Measurements from ENCODE around the gene SLC35G4. TPM values are rescaled to one million over a fixed set of nuclear protein-coding genes. Genes with fewer than 3 reads are reported as not detected.

Gene SLC35G4
- polyA plus RNA-seq, 1 donor from 2014 or later: not detected

DNA sequence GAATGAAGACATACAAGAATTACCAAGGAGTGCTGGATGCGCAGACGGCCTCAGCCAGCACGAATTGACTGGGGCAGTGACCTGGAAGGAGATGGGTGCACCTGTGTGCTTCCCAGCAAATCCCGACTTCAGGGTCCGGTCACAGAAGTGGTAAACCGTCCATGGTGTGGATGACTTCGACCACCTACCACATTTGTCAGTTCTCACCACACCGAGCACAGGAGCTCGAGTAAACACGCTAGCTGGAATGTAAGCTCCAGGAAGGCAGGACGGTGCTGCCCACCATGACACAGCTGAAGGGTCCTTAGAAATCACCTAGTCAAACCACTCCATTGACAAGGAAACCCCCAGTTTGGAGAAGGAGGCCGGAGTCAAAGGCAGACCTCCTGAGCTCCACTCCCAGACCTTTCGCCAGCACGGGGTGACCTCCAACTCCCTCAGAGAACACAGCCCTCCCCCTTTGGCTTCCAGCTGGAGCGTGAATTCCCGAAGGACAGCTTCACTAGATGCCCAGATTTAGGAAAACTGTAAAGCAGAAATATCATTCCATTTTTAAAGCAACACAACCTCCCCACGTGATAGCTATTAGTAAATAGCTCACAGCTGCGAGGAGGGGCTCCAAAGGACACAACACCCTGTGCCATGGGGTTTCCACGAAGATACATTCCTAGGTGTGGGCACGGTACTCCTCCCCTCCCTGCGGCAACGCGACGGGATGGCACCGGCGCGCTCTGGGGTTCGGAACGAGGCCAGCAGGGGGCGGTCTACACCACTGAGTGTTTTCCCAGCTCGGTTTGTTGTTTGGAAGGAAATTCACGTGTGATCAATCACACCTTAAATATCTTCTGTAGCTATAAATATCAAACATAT, 45.6 kb downstream of the SLC35G4 start:
- Histone ChIP-seq H3K4me3 (ENCODE audit: low read length) (no peak overlapping the region), H3F3A (ENCODE audit: insufficient read depth, low read length, poor library complexity, severe bottlenecking) (no peaks in the 10 kb centered on the region), H4K20me1 (ENCODE audit: insufficient read depth) (no peaks in the 10 kb centered on the region), H3K27me3 (ENCODE audit: insufficient read depth, low read depth, low read length) (no peaks in the 10 kb centered on the region), H3K27ac (ENCODE audit: low read length) (no peak overlapping the region), H3K36me3 (ENCODE audit: insufficient read depth, low read length) (no peaks in the 10 kb centered on the region), H2AFZ (ENCODE audit: low read depth, low read length) (no peak overlapping the region), H3K9me2 (ENCODE audit: insufficient read depth, low read length) (no peaks in the 10 kb centered on the region), H3K9me3 (ENCODE audit: low read length) (no peaks in the 10 kb centered on the region), H3K9ac (ENCODE audit: low read length) (no peak overlapping the region), H3K4me2 (ENCODE audit: low read length) (no peak overlapping the region), H3K79me2 (replicated peaks; ENCODE audit: insufficient read depth, low read length) (no peaks in the 10 kb centered on the region)
- TF ChIP-seq RAD21 (conservative IDR thresholded peaks at IDR 0.05) (peak; percentile 87), SMC3 (conservative IDR thresholded peaks at IDR 0.05; ENCODE audit: poor library complexity) (peak; percentile 83), POLR2AphosphoS5 (IDR thresholded peaks at IDR 0.05) (no peak)
- TF ChIP-seq, protein P1, sequence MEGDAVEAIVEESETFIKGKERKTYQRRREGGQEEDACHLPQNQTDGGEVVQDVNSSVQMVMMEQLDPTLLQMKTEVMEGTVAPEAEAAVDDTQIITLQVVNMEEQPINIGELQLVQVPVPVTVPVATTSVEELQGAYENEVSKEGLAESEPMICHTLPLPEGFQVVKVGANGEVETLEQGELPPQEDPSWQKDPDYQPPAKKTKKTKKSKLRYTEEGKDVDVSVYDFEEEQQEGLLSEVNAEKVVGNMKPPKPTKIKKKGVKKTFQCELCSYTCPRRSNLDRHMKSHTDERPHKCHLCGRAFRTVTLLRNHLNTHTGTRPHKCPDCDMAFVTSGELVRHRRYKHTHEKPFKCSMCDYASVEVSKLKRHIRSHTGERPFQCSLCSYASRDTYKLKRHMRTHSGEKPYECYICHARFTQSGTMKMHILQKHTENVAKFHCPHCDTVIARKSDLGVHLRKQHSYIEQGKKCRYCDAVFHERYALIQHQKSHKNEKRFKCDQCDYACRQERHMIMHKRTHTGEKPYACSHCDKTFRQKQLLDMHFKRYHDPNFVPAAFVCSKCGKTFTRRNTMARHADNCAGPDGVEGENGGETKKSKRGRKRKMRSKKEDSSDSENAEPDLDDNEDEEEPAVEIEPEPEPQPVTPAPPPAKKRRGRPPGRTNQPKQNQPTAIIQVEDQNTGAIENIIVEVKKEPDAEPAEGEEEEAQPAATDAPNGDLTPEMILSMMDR (IDR thresholded peaks at IDR 0.05; ENCODE audit: poor library complexity, severe bottlenecking): peak; percentile 83

DNA sequence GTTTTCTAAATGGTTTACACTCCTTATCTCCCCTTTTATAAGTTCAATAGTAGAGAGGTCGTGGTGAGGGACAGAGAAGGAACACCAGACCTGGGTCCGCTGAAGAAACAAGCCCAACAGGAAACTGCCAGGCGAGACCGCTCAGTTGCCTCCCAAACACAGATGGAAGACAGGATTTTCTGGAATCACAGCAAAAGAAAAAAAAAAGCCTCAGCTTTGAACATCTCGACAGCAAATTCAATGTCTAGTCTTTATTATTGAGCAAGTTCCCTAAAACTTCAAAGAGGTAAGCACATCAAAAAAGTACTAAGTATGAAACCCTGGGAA, 46.2 kb downstream of the SLC35G4 start:
- no peak overlapping the region for H3K4me3 ChIP-seq (ENCODE audit: low read length)
- no peak overlapping the region for H3K27ac ChIP-seq (ENCODE audit: low read length)
- no peaks in the 10 kb centered on the region for H3K9me3 ChIP-seq (ENCODE audit: low read length)
- H3K9me2 ChIP-seq (ENCODE audit: insufficient read depth, low read length): no peaks in the 10 kb centered on the region
- H2AFZ ChIP-seq (ENCODE audit: low read depth, low read length): no peak overlapping the region
- no peaks in the 10 kb centered on the region for H3K36me3 ChIP-seq (ENCODE audit: insufficient read depth, low read length)
- no peak for TF ChIP-seq EZH2 (IDR thresholded peaks at IDR 0.05; ENCODE audit: borderline replicate concordance, insufficient read depth, low read length, poor library complexity, severe bottlenecking)
- TF ChIP-seq MXI1 (conservative IDR thresholded peaks at IDR 0.05; ENCODE audit: poor library complexity, severe bottlenecking): no peak
- TF ChIP-seq RAD21 (conservative IDR thresholded peaks at IDR 0.05): no peak
- TF ChIP-seq SMC3 (conservative IDR thresholded peaks at IDR 0.05; ENCODE audit: poor library complexity): peak; percentile 10
- TF ChIP-seq, protein P1 (IDR thresholded peaks at IDR 0.05; ENCODE audit: poor library complexity, severe bottlenecking): peak; percentile 22
- no peak for TF ChIP-seq TAF1 (IDR thresholded peaks at IDR 0.05; ENCODE audit: low read depth)
- TF ChIP-seq, protein P2, sequence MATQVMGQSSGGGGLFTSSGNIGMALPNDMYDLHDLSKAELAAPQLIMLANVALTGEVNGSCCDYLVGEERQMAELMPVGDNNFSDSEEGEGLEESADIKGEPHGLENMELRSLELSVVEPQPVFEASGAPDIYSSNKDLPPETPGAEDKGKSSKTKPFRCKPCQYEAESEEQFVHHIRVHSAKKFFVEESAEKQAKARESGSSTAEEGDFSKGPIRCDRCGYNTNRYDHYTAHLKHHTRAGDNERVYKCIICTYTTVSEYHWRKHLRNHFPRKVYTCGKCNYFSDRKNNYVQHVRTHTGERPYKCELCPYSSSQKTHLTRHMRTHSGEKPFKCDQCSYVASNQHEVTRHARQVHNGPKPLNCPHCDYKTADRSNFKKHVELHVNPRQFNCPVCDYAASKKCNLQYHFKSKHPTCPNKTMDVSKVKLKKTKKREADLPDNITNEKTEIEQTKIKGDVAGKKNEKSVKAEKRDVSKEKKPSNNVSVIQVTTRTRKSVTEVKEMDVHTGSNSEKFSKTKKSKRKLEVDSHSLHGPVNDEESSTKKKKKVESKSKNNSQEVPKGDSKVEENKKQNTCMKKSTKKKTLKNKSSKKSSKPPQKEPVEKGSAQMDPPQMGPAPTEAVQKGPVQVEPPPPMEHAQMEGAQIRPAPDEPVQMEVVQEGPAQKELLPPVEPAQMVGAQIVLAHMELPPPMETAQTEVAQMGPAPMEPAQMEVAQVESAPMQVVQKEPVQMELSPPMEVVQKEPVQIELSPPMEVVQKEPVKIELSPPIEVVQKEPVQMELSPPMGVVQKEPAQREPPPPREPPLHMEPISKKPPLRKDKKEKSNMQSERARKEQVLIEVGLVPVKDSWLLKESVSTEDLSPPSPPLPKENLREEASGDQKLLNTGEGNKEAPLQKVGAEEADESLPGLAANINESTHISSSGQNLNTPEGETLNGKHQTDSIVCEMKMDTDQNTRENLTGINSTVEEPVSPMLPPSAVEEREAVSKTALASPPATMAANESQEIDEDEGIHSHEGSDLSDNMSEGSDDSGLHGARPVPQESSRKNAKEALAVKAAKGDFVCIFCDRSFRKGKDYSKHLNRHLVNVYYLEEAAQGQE (IDR thresholded peaks at IDR 0.05; ENCODE audit: borderline replicate concordance): no peak
- no peak for TF ChIP-seq EP300 (conservative IDR thresholded peaks at IDR 0.05; ENCODE audit: poor library complexity, severe bottlenecking)
- TF ChIP-seq POLR2AphosphoS5 (IDR thresholded peaks at IDR 0.05): no peak
- no peak overlapping the region for H3K4me2 ChIP-seq (ENCODE audit: low read length)
- no peaks in the 10 kb centered on the region for H3K79me2 ChIP-seq (replicated peaks; ENCODE audit: insufficient read depth, low read length)
- no peaks in the 10 kb centered on the region for H3K27me3 ChIP-seq (ENCODE audit: insufficient read depth, low read depth, low read length)
- H3K9ac ChIP-seq (ENCODE audit: low read length): no peak overlapping the region
- H3F3A ChIP-seq (ENCODE audit: insufficient read depth, low read length, poor library complexity, severe bottlenecking): no peaks in the 10 kb centered on the region
- H4K20me1 ChIP-seq (ENCODE audit: insufficient read depth): no peaks in the 10 kb centered on the region

Measured in neural cell (in vitro differentiated cells).